Endothelial cell of umbilical vein (primary cell): Measurements from ENCODE around the gene MIS18A. TPM values are rescaled to one million over a fixed set of nuclear protein-coding genes. Genes with fewer than 3 reads are reported as not detected.

ENCODE experiments used
- BruUV-seq: library from RNA; stranded (reverse); fragments of 400-500 nt; replicated peaks from 2 replicates; lab custom pipeline; 2021; lab: Mats Ljungman, UMichigan
- CTCF ChIA-PET: fragments of 300-600, 350-600 bp; sonication (Branson Sonifier 250); formaldehyde crosslinking; loops from one replicate; lab custom pipeline; 2021; ENCODE audit warnings: antibody characterized with exemption, inconsistent platforms; lab: Charles Lee
- POLR2A ChIA-PET: fragments of 300-600, 350-600 bp; sonication (Branson Sonifier 250); formaldehyde crosslinking; loops from one replicate; lab custom pipeline; 2021; ENCODE audit warnings: antibody characterized with exemption, inconsistent platforms; lab: Charles Lee
- DNase-seq: peaks from one replicate; pipeline ENCODE4 v3.0.0-alpha.2; 2011; ENCODE audit warnings: low read depth, low spot score
- FAIRE-seq: peaks from 2 replicates; lab custom pipeline; 2011; peaks lifted over from hg19 to GRCh38; lab: Jason Lieb, UNC
- H2AFZ ChIP-seq: 2 replicates; pipeline ENCODE4 v1.6.0; 2012; ENCODE audit warnings: low read depth, low read length, control low read depth, inconsistent platforms
- H3K27ac ChIP-seq: 2 replicates; pipeline ENCODE4 v1.5.1; 2011; ENCODE audit warnings: low read depth, mild to moderate bottlenecking, control low read depth, low read length, moderate library complexity; ENCODE audit not compliant: insufficient read depth
- H3K27me3 ChIP-seq, 2 experiments: 2 replicates each; pipeline versions ENCODE4 v1.6.0 to v1.6.1; 2011; ENCODE audit warnings: low read length in 2 of 2, mixed read lengths in 1 of 2; ENCODE audit not compliant: control insufficient read depth in 2 of 2, insufficient read depth in 2 of 2
- H3K36me3 ChIP-seq, 2 experiments: 2 replicates in 1 of 2; 3 replicates in 1 of 2; pipeline ENCODE4 v1.5.1; 2011; ENCODE audit warnings: low read length in 2 of 2, mild to moderate bottlenecking in 1 of 2, moderate library complexity in 1 of 2; ENCODE audit not compliant: control insufficient read depth in 2 of 2, insufficient read depth in 2 of 2; ENCODE audit errors: extremely low read depth in 1 of 2
- H3K4me1 ChIP-seq: 3 replicates; pipeline ENCODE4 v1.5.1; 2011; ENCODE audit warnings: mild to moderate bottlenecking, low read length; ENCODE audit not compliant: control insufficient read depth, insufficient read depth; ENCODE audit errors: extremely low read depth
- H3K4me2 ChIP-seq: 2 replicates; pipeline ENCODE4 v1.6.1; 2011; ENCODE audit warnings: low read length, control low read depth, mixed read lengths; ENCODE audit not compliant: insufficient read depth
- H3K4me3 ChIP-seq, 3 experiments: fragments of 200-600 bp in 1 of 3; sonication (generic), shearing (Covaris generic) in 1 of 3; replicated peaks in 1 of 3; 2 replicates each; pipeline ENCODE4 v1.5.1; 2011 to 2016; ENCODE audit warnings: control low read depth in 3 of 3, low read length in 3 of 3, mild to moderate bottlenecking in 2 of 3, inconsistent platforms in 1 of 3, low read depth in 1 of 3, moderate library complexity in 1 of 3; ENCODE audit not compliant: insufficient read depth in 1 of 3
- H3K79me2 ChIP-seq: 2 replicates; pipeline ENCODE4 v1.6.0; 2012; ENCODE audit warnings: low read length, inconsistent platforms; ENCODE audit not compliant: control insufficient read depth, insufficient read depth
- H3K9ac ChIP-seq: replicated peaks from 2 replicates; pipeline ENCODE3; 2011; ENCODE audit warnings: low read length, control low read depth; ENCODE audit not compliant: insufficient read depth; ENCODE audit errors: extremely low read depth
- H3K9me1 ChIP-seq: replicated peaks from 3 replicates; pipeline ENCODE4 v1.6.0; 2011; ENCODE audit warnings: mild to moderate bottlenecking, low read length; ENCODE audit not compliant: control insufficient read depth, insufficient read depth; ENCODE audit errors: extremely low read depth
- H3K9me3 ChIP-seq: replicated peaks from 2 replicates; pipeline ENCODE4 v1.5.1; 2012; ENCODE audit warnings: low read length, inconsistent platforms; ENCODE audit not compliant: control insufficient read depth, insufficient read depth
- H4K20me1 ChIP-seq: replicated peaks from 2 replicates; pipeline ENCODE3; 2011; ENCODE audit warnings: mild to moderate bottlenecking, low read length; ENCODE audit not compliant: control insufficient read depth, insufficient read depth; ENCODE audit errors: extremely low read depth
- CTCF ChIP-seq, 2 donors: IDR thresholded peaks; 1 replicate in 1 of 2; 2 replicates in 1 of 2; pipeline ENCODE4 v1.5.1; 2011; ENCODE audit warnings: low read length in 2 of 2, mild to moderate bottlenecking in 2 of 2, moderate library complexity in 2 of 2, control low read depth in 1 of 2, inconsistent platforms in 1 of 2, low read depth in 1 of 2; ENCODE audit not compliant: insufficient read depth in 1 of 2; ENCODE audit errors: extremely low read depth in 1 of 2
- EZH2 ChIP-seq: IDR thresholded peaks from 2 replicates; pipeline ENCODE4 v1.6.1; 2012; ENCODE audit warnings: borderline replicate concordance, low read depth, mild to moderate bottlenecking, moderate library complexity, low read length, inconsistent platforms; ENCODE audit not compliant: severe bottlenecking
- FOS ChIP-seq: IDR thresholded peaks from 2 replicates; pipeline ENCODE4 v1.6.1; 2011; ENCODE audit warnings: mild to moderate bottlenecking, low read length, moderate library complexity, borderline replicate concordance; ENCODE audit not compliant: insufficient read depth
- GATA2 ChIP-seq: IDR thresholded peaks from 2 replicates; pipeline ENCODE4 v1.7.0; 2011; ENCODE audit warnings: low read depth, mild to moderate bottlenecking, moderate library complexity, mixed read lengths, low read length; ENCODE audit not compliant: insufficient read length, insufficient read depth
- JUN ChIP-seq: IDR thresholded peaks from 2 replicates; pipeline ENCODE4 v1.6.1; 2011; ENCODE audit warnings: borderline replicate concordance, low read depth; ENCODE audit not compliant: insufficient read length, insufficient read depth
- MAX ChIP-seq: IDR thresholded peaks from 2 replicates; pipeline ENCODE4 v1.6.1; 2011; ENCODE audit not compliant: insufficient read depth, insufficient read length
- MYC ChIP-seq: IDR thresholded peaks from one replicate; pipeline ENCODE4 v1.6.1; 2011; ENCODE audit warnings: mild to moderate bottlenecking, low read depth, low read length
- POLR2A ChIP-seq: IDR thresholded peaks from 2 replicates; pipeline ENCODE4 v1.6.1; 2012; ENCODE audit warnings: low read depth, mild to moderate bottlenecking, control low read depth, low read length
- POLR2AphosphoS5 ChIP-seq: IDR thresholded peaks from 2 replicates; pipeline ENCODE4 v1.6.1; 2012; ENCODE audit warnings: low read depth, mild to moderate bottlenecking, control low read depth, low read length, moderate library complexity; ENCODE audit not compliant: insufficient read depth
- dilution Hi-C: fragments of 300-500 bp; cut with MboI; formaldehyde crosslinking; loops from one replicate; pipeline ENCODE4 v1.15.0; 2019; ENCODE audit warnings: low sequenced_read_pairs; ENCODE audit not compliant: extremely low pct_ligation_motif_present
- intact Hi-C: fragments of 100-400 bp; cut with micrococcal nuclease; formaldehyde crosslinking; loops from one replicate; pipeline ENCODE4 v1.10.0; 2022
- polyA plus RNA-seq, 4 experiments: library from polyadenylated mRNA; depleted of rRNA in 3 of 4; stranded (reverse) in 3 of 4; unstranded in 1 of 4; fragments of >200 nt; gene quantifications; 2 replicates each; pipeline versions ENCODE4 v1.2.1 to v1.2.3, GENCODE V29; 2011 to 2012; ENCODE audit warnings: missing spikeins in 1 of 4
- total RNA-seq: library from RNA; stranded (reverse); gene quantifications from 2 replicates; pipeline ENCODE4 v1.2.3, GENCODE V29; 2021

Gene MIS18A
- total and polyA plus RNA-seq, 2 donors (not counting 3 experiments of a cell fraction or from before 2014, with no cell fraction given), result 7.9 to 19.7 TPM

- no peak overlapping the region for H2AFZ ChIP-seq
- H3K36me3 ChIP-seq, result no peaks in the 10 kb centered on the region
- no peak overlapping the region for H3K27ac ChIP-seq
- CTCF ChIA-PET, result no interaction called here
- H3K4me3 ChIP-seq, result no peak overlapping the region
- FAIRE-seq, result no peak
- POLR2A ChIA-PET, result no interaction called here
- peaks cover 16% of the 10 kb centered on the region for H3K4me1 ChIP-seq
- H3K79me2 ChIP-seq, result peaks cover 13% of the 10 kb centered on the region
- H3K9me3 ChIP-seq, result no peaks in the 10 kb centered on the region
- intact Hi-C loops (no loop called here), dilution Hi-C loops (no loop called here)
- DNase-seq, result no peak
- no peaks in the 10 kb centered on the region for H3K27me3 ChIP-seq
- no TSS peak for BruUV-seq
- TF ChIP-seq MYC, result no peak
- no peak for TF ChIP-seq POLR2A
- TF ChIP-seq GATA2, result no peak
- no peak for TF ChIP-seq POLR2AphosphoS5
- no peak for TF ChIP-seq EZH2
- no peak for TF ChIP-seq FOS
- no peak for TF ChIP-seq JUN
- TF ChIP-seq MAX, result no peak
- no peak overlapping the region for H3K4me2 ChIP-seq
- no peaks in the 10 kb centered on the region for H3K9me1 ChIP-seq
- no peak overlapping the region for H3K9ac ChIP-seq
- H4K20me1 ChIP-seq, result no peaks in the 10 kb centered on the region
These were observed 2.7 kb upstream of the MIS18A start for GRCh38 chr21:32281531-32281930.

GRCh38 chr21:32279377-32279680 lies 480 bp upstream of the MIS18A start:
- Histone ChIP-seq H3K4me1 (peaks cover 16% of the 10 kb centered on the region), H3K9ac (peak overlapping the region; percentile 64), H3K4me3 (peak overlapping the region; percentile 12 to 67 (median 63)), H3K9me3 (no peaks in the 10 kb centered on the region), H2AFZ (peak overlapping the region; percentile 63), H3K4me2 (peak overlapping the region; percentile 59), H3K79me2 (peaks cover 13% of the 10 kb centered on the region), H3K27me3 (no peaks in the 10 kb centered on the region), H3K27ac (peak overlapping the region; percentile 31), H3K9me1 (no peaks in the 10 kb centered on the region), H3K36me3 (no peaks in the 10 kb centered on the region), H4K20me1 (no peaks in the 10 kb centered on the region)
- intact Hi-C loops (loop anchor here (1.0 to 2.0 kb wide), 2 partner anchors 322 to 549 kb away; no protein-coding TSS in a partner anchor), dilution Hi-C loops (no loop called here)
- TF ChIP-seq POLR2A (no peak), FOS (no peak), EZH2 (no peak), POLR2AphosphoS5 (no peak), MAX (no peak), JUN (no peak), CTCF (IDR thresholded peaks at IDR 0.05; ENCODE audit: extremely low read depth in 1 of 2, insufficient read depth in 1 of 2, low read depth in 1 of 2, low read length in 2 of 2) (no peak), GATA2 (no peak), MYC (no peak)
- BruUV-seq, result TSS peak; percentile 80
- POLR2A ChIA-PET, result interaction anchor here (0.6 kb wide), 1 partner anchor 113 kb away, joined by 4 read pairs; no protein-coding TSS in a partner anchor
- no peak for FAIRE-seq
- CTCF ChIA-PET, result interaction anchor here (0.6 to 0.7 kb wide), 3 partner anchors 22 to 413 kb away, joined by 3 read pairs; no protein-coding TSS in a partner anchor
- no peak for DNase-seq
